Measurements from ENCODE around the gene YIPF2. TPM values are rescaled to one million over a fixed set of nuclear protein-coding genes. Genes with fewer than 3 reads are reported as not detected.
"Not testable (repeated sequence)": the region's sequence is repeated elsewhere in the genome, so short reads cannot be mapped to it uniquely, and the experiment has no call there.

Gene YIPF2
- total RNA-seq, 2 donors from 2014 or later = 23.4 to 34.3 TPM

GRCh38 chr19:10884274-10884673 is 44.2 kb downstream of the YIPF2 start:
- no peak overlapping the region for H3K4me3 ChIP-seq
- DNase-seq (ENCODE audit: low spot score) = no peak
- no peaks in the 10 kb centered on the region for H3K36me3 ChIP-seq
- peaks cover 0 to 56% of the 10 kb centered on the region in 2 donors for H3K4me1 ChIP-seq
- no peaks in the 10 kb centered on the region for H3K9me3 ChIP-seq
- H3K27me3 ChIP-seq = no peaks in the 10 kb centered on the region
- H3K27ac ChIP-seq = no peak overlapping the region
- TF ChIP-seq CTCF (IDR thresholded peaks at IDR 0.05) = no peak

DNA sequence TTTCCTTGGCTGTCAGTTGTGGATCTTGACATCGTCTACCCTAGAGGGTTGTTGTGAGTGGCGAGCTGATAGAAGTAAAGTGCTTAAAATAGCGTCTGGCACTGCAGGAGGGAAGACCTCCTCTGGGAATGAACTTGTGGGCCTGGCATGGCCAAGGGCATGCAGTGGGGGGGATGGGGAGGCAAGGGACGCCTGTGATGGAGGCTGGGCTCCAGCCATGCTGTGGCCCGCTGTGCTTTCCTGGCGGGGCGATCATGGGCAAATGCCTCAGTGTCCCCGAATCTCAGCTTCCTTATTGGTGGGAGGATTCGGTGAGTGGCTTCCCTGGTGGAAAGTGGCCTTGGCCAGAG is 46.4 kb downstream of the YIPF2 start:
- Histone ChIP-seq H3K36me3 (no peaks in the 10 kb centered on the region), H3K4me3 (no peak overlapping the region), H3K27ac (peak overlapping the region; percentile 33 to 68), H3K9me3 (no peaks in the 10 kb centered on the region), H3K4me1 (peaks cover 0 to 64% of the 10 kb centered on the region in 2 donors), H3K27me3 (no peaks in the 10 kb centered on the region)
- TF ChIP-seq CTCF (IDR thresholded peaks at IDR 0.05) = no peak
- no peak for DNase-seq (ENCODE audit: low spot score)

DNA sequence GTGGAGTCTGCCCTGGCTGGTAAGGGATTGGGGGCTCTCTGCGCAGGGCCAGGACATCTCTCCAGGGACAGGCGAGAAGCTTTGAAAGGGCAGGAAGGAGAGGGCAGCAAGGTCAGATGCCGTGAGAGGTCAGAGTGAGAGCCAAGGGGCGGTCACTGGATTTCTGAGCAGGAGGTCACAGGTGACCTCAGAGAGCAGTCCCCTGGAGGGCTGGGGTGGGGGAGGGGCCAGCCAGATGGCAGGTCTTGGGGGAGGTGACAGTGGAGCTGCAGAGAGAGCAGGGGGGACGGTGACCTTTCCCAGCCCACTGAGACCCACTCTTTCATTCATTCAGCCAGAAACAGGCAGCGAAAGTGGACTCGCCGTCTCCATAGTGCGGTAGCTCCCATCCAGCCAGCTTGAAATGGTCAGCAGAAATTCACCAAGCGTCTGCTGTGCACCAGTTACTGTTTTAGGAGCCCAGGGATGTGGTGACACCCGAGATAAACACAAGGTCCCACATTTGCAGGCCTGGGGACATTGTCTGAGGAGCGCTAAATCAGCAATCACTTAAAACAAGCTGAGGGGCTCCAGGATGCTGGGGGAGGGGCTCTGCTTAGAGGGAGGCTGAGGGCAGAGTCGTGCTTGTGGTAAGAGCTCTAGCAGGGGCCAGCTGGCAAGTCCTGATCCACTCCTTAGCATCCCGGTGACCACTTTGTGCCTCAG is 46.9 kb downstream of the YIPF2 start:
- peaks cover 0 to 65% of the 10 kb centered on the region in 2 donors for H3K4me1 ChIP-seq
- no peaks in the 10 kb centered on the region for H3K36me3 ChIP-seq
- DNase-seq (ENCODE audit: low spot score) = no peak
- TF ChIP-seq CTCF (IDR thresholded peaks at IDR 0.05) = no peak
- no peaks in the 10 kb centered on the region for H3K9me3 ChIP-seq
- peak overlapping the region; percentile 33 to 68 for H3K27ac ChIP-seq
- no peak overlapping the region for H3K4me3 ChIP-seq
- H3K27me3 ChIP-seq = no peaks in the 10 kb centered on the region

- H3K27ac ChIP-seq = peak overlapping the region; percentile 65 to 79
- H3K9me3 ChIP-seq = no peaks in the 10 kb centered on the region
- H3K4me3 ChIP-seq = no peak overlapping the region
- TF ChIP-seq CTCF (IDR thresholded peaks at IDR 0.05) = no peak
- H3K27me3 ChIP-seq = no peaks in the 10 kb centered on the region
- no peaks in the 10 kb centered on the region for H3K36me3 ChIP-seq
- DNase-seq (ENCODE audit: low spot score) = no peak
- peaks cover 0 to 70% of the 10 kb centered on the region in 2 donors for H3K4me1 ChIP-seq
Observed at GRCh38 chr19:10878253-10878652, 50.2 kb downstream of the YIPF2 start.

DNA sequence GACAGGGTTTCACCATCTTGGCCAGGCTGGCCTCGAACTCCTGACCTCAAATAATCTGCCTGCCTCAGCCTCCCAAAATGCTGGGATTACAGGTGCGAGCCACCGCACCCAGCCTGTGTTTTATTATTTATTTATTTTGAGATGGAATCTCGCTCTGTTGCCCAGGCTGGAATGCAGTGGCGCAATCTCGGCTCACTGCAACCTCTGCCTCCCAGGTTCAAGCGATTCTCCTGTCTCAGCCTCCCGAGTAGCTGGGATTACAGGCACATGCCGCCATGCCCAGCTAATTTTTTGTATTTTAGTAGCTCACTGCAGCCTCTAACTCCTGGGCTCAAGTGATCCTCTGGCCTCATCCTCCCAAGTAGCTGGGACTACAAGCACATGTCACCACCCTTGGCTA is 50.8 kb downstream of the YIPF2 start:
- Histone ChIP-seq H3K4me1 (peaks cover 0 to 75% of the 10 kb centered on the region in 2 donors), H3K27ac (peak overlapping the region; percentile 65 to 79)
- not testable (repeated sequence) for DNase-seq (ENCODE audit: low spot score); H3K27me3 ChIP-seq; H3K9me3 ChIP-seq; H3K4me3 ChIP-seq; H3K36me3 ChIP-seq

- Histone ChIP-seq H3K4me3 (no peak overlapping the region), H3K27me3 (no peaks in the 10 kb centered on the region), H3K27ac (peak overlapping the region; percentile 65 to 79), H3K36me3 (no peaks in the 10 kb centered on the region), H3K4me1 (peaks cover 0 to 72% of the 10 kb centered on the region in 2 donors), H3K9me3 (no peaks in the 10 kb centered on the region)
- TF ChIP-seq CTCF (IDR thresholded peaks at IDR 0.05) = no peak
- peak; percentile 69 for DNase-seq (ENCODE audit: low spot score)
Observed at GRCh38 chr19:10876459-10877240, 51.8 kb downstream of the YIPF2 start.

Measured in right atrium auricular region (tissue), 2 donors.